ENCODE data around the gene GEN1.

Gene GEN1

DNA sequence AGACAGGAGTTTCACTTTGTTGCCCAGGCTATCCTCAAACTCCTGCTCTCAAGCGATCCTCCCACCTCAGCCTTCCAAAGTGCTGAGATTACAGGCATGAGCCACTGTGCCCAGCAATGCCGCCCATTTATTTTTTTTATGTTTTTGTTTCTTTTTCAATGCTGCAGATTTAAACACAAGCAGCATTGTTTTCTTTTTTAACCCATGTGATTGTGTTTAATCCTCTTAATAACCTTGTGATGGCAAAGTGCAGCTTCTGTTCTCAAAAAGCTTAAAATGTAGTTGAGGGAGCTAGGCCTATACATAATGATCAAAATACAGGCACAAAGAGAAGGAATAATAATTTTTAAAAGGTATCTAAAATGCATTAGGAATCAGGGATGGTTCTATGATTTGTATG is 73.8 kb downstream of the GEN1 start:
- FAIRE-seq, result no peak

GRCh38 chr2:17830053-17831034 is 76.4 kb downstream of the GEN1 start:
- no peak for FAIRE-seq

DNA sequence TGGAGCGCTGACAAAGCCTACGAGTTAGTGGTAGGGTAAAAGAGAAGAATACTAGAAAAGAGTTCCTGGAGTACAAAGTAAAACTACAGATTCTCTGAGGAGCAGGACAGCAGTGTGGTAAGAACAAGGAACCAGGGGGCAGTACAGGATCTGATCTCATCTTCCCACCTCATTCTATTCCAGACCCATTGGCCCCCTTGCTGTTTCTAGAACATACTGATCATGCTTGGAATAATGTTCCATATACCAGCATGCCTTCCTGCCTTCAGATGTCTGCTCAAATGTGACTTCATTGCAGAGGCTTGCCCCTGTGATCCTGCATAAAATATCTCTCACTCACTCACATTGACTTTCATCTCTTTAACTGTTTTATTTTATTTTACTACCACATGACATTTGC is 81.6 kb downstream of the GEN1 start:
- FAIRE-seq, result no peak

Measured in endometrium (tissue), 2 donors.